Thyroid gland (tissue), 4 donors: ENCODE results near the gene OSBPL8.

Source experiments
- POLR2A ChIP-seq, 2 donors: fragments of 450-650 bp; IDR thresholded peaks; one replicate each; pipeline ENCODE4 v1.6.1; 2017; ENCODE audit warnings: antibody characterized with exemption in 2 of 2, mild to moderate bottlenecking in 2 of 2, moderate library complexity in 1 of 2
- TF ChIP-seq, protein P1 (sequence below), 6 experiments: fragments of 200-600 bp in 3 of 6; fragments of 450-650 bp in 3 of 6; sonication (generic) in 3 of 6; IDR thresholded peaks; one replicate each; pipeline ENCODE4 v1.5.1; 2016 to 2019; ENCODE audit warnings: antibody characterized with exemption in 6 of 6, mild to moderate bottlenecking in 2 of 6, inconsistent platforms in 1 of 6, moderate library complexity in 1 of 6

DNA sequence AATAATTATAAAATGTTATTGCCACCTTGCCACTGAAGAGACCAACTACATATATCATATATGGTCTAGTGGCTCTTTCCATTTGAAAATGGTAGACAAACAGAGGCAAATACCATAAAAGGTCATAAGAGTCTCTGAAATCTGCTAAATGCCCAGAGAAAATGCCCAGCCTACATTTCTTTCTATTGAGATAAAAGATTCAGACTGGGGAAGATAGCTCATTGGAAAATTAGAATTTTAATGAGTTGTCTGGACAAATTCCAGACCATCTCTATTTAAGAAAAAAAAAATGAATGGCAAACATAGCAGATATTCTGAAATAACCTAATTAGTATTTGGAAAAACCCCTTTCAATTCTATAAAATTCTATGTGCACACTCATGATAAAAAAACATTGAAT, 131.5 kb downstream of the OSBPL8 start:
- TF ChIP-seq, protein P1, sequence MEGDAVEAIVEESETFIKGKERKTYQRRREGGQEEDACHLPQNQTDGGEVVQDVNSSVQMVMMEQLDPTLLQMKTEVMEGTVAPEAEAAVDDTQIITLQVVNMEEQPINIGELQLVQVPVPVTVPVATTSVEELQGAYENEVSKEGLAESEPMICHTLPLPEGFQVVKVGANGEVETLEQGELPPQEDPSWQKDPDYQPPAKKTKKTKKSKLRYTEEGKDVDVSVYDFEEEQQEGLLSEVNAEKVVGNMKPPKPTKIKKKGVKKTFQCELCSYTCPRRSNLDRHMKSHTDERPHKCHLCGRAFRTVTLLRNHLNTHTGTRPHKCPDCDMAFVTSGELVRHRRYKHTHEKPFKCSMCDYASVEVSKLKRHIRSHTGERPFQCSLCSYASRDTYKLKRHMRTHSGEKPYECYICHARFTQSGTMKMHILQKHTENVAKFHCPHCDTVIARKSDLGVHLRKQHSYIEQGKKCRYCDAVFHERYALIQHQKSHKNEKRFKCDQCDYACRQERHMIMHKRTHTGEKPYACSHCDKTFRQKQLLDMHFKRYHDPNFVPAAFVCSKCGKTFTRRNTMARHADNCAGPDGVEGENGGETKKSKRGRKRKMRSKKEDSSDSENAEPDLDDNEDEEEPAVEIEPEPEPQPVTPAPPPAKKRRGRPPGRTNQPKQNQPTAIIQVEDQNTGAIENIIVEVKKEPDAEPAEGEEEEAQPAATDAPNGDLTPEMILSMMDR (IDR thresholded peaks at IDR 0.05): no peak
- TF ChIP-seq POLR2A (IDR thresholded peaks at IDR 0.05): no peak
